A673 (cell line): ENCODE data around the gene ZFPM1. TPM values are rescaled to one million over a fixed set of nuclear protein-coding genes. Genes with fewer than 3 reads are reported as not detected.

Experiments used
- BruUV-seq: library from RNA; stranded (reverse); fragments of 400-500 nt; replicated peaks from 2 replicates; lab custom pipeline; 2021; lab: Mats Ljungman, UMichigan
- CTCF ChIA-PET: fragments of 300-600 bp; sonication (Branson Sonifier 250); formaldehyde crosslinking; loops from one replicate; lab custom pipeline; 2022; ENCODE audit warnings: antibody characterized with exemption; lab: Charles Lee
- POLR2A ChIA-PET: fragments of 300-600 bp; sonication (Branson Sonifier 250); formaldehyde crosslinking; loops from one replicate; lab custom pipeline; 2022; ENCODE audit warnings: antibody characterized with exemption; ENCODE audit not compliant: low non-redundant PET; lab: Charles Lee
- DNase-seq: peaks from one replicate; pipeline ENCODE4 v3.0.0-alpha.2; 2015; ENCODE audit warnings: low spot score
- H3K27ac ChIP-seq: fragments of 200-600 bp; sonication (generic); 2 replicates; pipeline ENCODE4 v1.5.1; 2016; ENCODE audit warnings: mixed run types, low read depth, mild to moderate bottlenecking, mixed read lengths, antibody characterized with exemption, low read length; ENCODE audit not compliant: poor library complexity, severe bottlenecking
- H3K27me3 ChIP-seq: fragments of 200-600 bp; sonication (generic); replicated peaks from 2 replicates; pipeline ENCODE4 v1.6.1; 2017; ENCODE audit warnings: mixed run types, low read depth, mild to moderate bottlenecking, mixed read lengths, antibody characterized with exemption, low read length; ENCODE audit not compliant: insufficient read depth, poor library complexity
- H3K36me3 ChIP-seq: fragments of 200-600 bp; sonication (generic); 2 replicates; pipeline ENCODE4 v1.6.1; 2016; ENCODE audit warnings: mixed run types, mild to moderate bottlenecking, mixed read lengths, antibody characterized with exemption, low read length; ENCODE audit not compliant: insufficient read depth, poor library complexity, severe bottlenecking
- H3K4me1 ChIP-seq: fragments of 200-600 bp; sonication (generic); 2 replicates; pipeline ENCODE4 v1.6.1; 2017; ENCODE audit warnings: mixed run types, mild to moderate bottlenecking, mixed read lengths, antibody characterized with exemption, low read length; ENCODE audit not compliant: insufficient read depth, poor library complexity, severe bottlenecking
- H3K4me3 ChIP-seq: fragments of 200-600 bp; sonication (generic); 2 replicates; pipeline ENCODE4 v1.5.1; 2016; ENCODE audit warnings: low read depth, mixed run types, mild to moderate bottlenecking, mixed read lengths, low read length; ENCODE audit not compliant: poor library complexity, severe bottlenecking
- H3K9me3 ChIP-seq: fragments of 200-600 bp; sonication (generic); 2 replicates; pipeline ENCODE4 v1.6.1; 2016; ENCODE audit warnings: mixed run types, low read depth, mild to moderate bottlenecking, mixed read lengths, antibody characterized with exemption, low read length; ENCODE audit not compliant: poor library complexity, severe bottlenecking
- CTCF ChIP-seq: fragments of 300-800, 200-600 bp; sonication (generic); conservative IDR thresholded peaks from 2 replicates; pipeline ENCODE4 v1.5.1; 2017; ENCODE audit warnings: low read depth, mild to moderate bottlenecking, antibody characterized with exemption, low read length, moderate library complexity, mixed read lengths
- EZH2 ChIP-seq: fragments of 200-600 bp; sonication (generic); IDR thresholded peaks from 2 replicates; pipeline ENCODE4 v1.6.1; 2017; ENCODE audit warnings: borderline replicate concordance, low read depth, mild to moderate bottlenecking, mixed read lengths, antibody characterized with exemption, low read length; ENCODE audit not compliant: poor library complexity, severe bottlenecking
- intact Hi-C: fragments of 100-400 bp; cut with micrococcal nuclease; formaldehyde crosslinking; loops from one replicate; pipeline ENCODE4 v1.10.0; 2022; ENCODE audit not compliant: unreplicated experiment
- total RNA-seq: library from RNA; stranded (reverse); gene quantifications from 2 replicates; pipeline ENCODE4 v1.2.3, GENCODE V29; 2021

Gene ZFPM1
- total RNA-seq, 1 experiment from 2014 or later, result 5.6 TPM

- intact Hi-C loops, result no loop called here
These were observed 122.2 kb downstream of the ZFPM1 start for GRCh38 chr16:88575251-88575650.

GRCh38 chr16:88576307-88576706, 123.2 kb downstream of the ZFPM1 start:
- Histone ChIP-seq H3K27me3 (no peaks in the 10 kb centered on the region), H3K36me3 (peaks cover 29% of the 10 kb centered on the region), H3K27ac (no peak overlapping the region), H3K4me3 (no peak overlapping the region), H3K9me3 (no peaks in the 10 kb centered on the region), H3K4me1 (peaks cover 7% of the 10 kb centered on the region)
- ChIA-PET POLR2A (no interaction called here), CTCF (no interaction called here)
- no peak for DNase-seq
- BruUV-seq, result no TSS peak
- no peak for TF ChIP-seq CTCF
- TF ChIP-seq EZH2, result no peak
- intact Hi-C loops, result no loop called here

More at GRCh38 chr16:88575251-88575650, 122.2 kb downstream of the ZFPM1 start:
- H3K4me1 ChIP-seq, result peaks cover 13% of the 10 kb centered on the region
- no peaks in the 10 kb centered on the region for H3K9me3 ChIP-seq
- no peak overlapping the region for H3K27ac ChIP-seq
- H3K36me3 ChIP-seq, result peaks cover 23% of the 10 kb centered on the region
- TF ChIP-seq EZH2, result no peak
- TF ChIP-seq CTCF, result no peak
- no peak for DNase-seq
- ChIA-PET CTCF (no interaction called here), POLR2A (no interaction called here)
- H3K4me3 ChIP-seq, result no peak overlapping the region
- no peaks in the 10 kb centered on the region for H3K27me3 ChIP-seq
- no TSS peak for BruUV-seq

GRCh38 chr16:88577166-88577565, 124.1 kb downstream of the ZFPM1 start:
- H3K36me3 ChIP-seq, result peaks cover 29% of the 10 kb centered on the region
- TF ChIP-seq CTCF, result no peak
- TF ChIP-seq EZH2, result no peak
- intact Hi-C loops, result no loop called here
- no peaks in the 10 kb centered on the region for H3K9me3 ChIP-seq
- H3K4me3 ChIP-seq, result no peak overlapping the region
- ChIA-PET POLR2A (no interaction called here), CTCF (no interaction called here)
- DNase-seq, result no peak
- H3K27me3 ChIP-seq, result no peaks in the 10 kb centered on the region
- H3K27ac ChIP-seq, result no peak overlapping the region
- no TSS peak for BruUV-seq
- no peaks in the 10 kb centered on the region for H3K4me1 ChIP-seq
